ENCODE data around the gene PCDH9. TPM values are rescaled to one million over a fixed set of nuclear protein-coding genes. Genes with fewer than 3 reads are reported as not detected.

PCDH9 gene
- total RNA-seq, 1 experiment from 2014 or later: 5.8 TPM

GRCh38 chr13:67101730-67102467, 128.2 kb downstream of the PCDH9 start:
- Histone ChIP-seq H3K27me3 (replicated peaks; ENCODE audit: insufficient read depth, low read depth, low read length, poor library complexity) (no peaks in the 10 kb centered on the region), H3K9me3 (ENCODE audit: low read depth, low read length, poor library complexity, severe bottlenecking) (no peaks in the 10 kb centered on the region), H3K4me1 (ENCODE audit: insufficient read depth, low read length, poor library complexity, severe bottlenecking) (no peaks in the 10 kb centered on the region), H3K36me3 (ENCODE audit: insufficient read depth, low read length, poor library complexity, severe bottlenecking) (no peaks in the 10 kb centered on the region), H3K27ac (ENCODE audit: low read depth, low read length, poor library complexity, severe bottlenecking) (no peak overlapping the region), H3K4me3 (ENCODE audit: low read depth, low read length, poor library complexity, severe bottlenecking) (no peak overlapping the region)
- TF ChIP-seq, protein P1, sequence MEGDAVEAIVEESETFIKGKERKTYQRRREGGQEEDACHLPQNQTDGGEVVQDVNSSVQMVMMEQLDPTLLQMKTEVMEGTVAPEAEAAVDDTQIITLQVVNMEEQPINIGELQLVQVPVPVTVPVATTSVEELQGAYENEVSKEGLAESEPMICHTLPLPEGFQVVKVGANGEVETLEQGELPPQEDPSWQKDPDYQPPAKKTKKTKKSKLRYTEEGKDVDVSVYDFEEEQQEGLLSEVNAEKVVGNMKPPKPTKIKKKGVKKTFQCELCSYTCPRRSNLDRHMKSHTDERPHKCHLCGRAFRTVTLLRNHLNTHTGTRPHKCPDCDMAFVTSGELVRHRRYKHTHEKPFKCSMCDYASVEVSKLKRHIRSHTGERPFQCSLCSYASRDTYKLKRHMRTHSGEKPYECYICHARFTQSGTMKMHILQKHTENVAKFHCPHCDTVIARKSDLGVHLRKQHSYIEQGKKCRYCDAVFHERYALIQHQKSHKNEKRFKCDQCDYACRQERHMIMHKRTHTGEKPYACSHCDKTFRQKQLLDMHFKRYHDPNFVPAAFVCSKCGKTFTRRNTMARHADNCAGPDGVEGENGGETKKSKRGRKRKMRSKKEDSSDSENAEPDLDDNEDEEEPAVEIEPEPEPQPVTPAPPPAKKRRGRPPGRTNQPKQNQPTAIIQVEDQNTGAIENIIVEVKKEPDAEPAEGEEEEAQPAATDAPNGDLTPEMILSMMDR (conservative IDR thresholded peaks at IDR 0.05; ENCODE audit: low read depth, low read length): no peak
- no peak for TF ChIP-seq EZH2 (IDR thresholded peaks at IDR 0.05; ENCODE audit: borderline replicate concordance, low read depth, low read length, poor library complexity, severe bottlenecking)
- ChIA-PET POLR2A (ENCODE audit: low non-redundant PET) (no interaction called here), CTCF (no interaction called here)
- intact Hi-C loops (cut with micrococcal nuclease; ENCODE audit: unreplicated experiment): no loop called here
- DNase-seq (ENCODE audit: low spot score): no peak
- no TSS peak for BruUV-seq (replicated peaks)

- Histone ChIP-seq H3K4me3 (ENCODE audit: low read depth, low read length, poor library complexity, severe bottlenecking) (no peak overlapping the region), H3K27me3 (replicated peaks; ENCODE audit: insufficient read depth, low read depth, low read length, poor library complexity) (no peaks in the 10 kb centered on the region), H3K36me3 (ENCODE audit: insufficient read depth, low read length, poor library complexity, severe bottlenecking) (no peaks in the 10 kb centered on the region), H3K9me3 (ENCODE audit: low read depth, low read length, poor library complexity, severe bottlenecking) (no peaks in the 10 kb centered on the region), H3K27ac (ENCODE audit: low read depth, low read length, poor library complexity, severe bottlenecking) (no peak overlapping the region), H3K4me1 (ENCODE audit: insufficient read depth, low read length, poor library complexity, severe bottlenecking) (no peaks in the 10 kb centered on the region)
- ChIA-PET POLR2A (ENCODE audit: low non-redundant PET) (no interaction called here), CTCF (no interaction called here)
- no TSS peak for BruUV-seq (replicated peaks)
- TF ChIP-seq, protein P1 (conservative IDR thresholded peaks at IDR 0.05; ENCODE audit: low read depth, low read length): no peak
- no peak for TF ChIP-seq EZH2 (IDR thresholded peaks at IDR 0.05; ENCODE audit: borderline replicate concordance, low read depth, low read length, poor library complexity, severe bottlenecking)
- no peak for DNase-seq (ENCODE audit: low spot score)
- intact Hi-C loops (cut with micrococcal nuclease; ENCODE audit: unreplicated experiment): no loop called here
Observed at GRCh38 chr13:67100730-67101129, 129.4 kb downstream of the PCDH9 start.

DNA sequence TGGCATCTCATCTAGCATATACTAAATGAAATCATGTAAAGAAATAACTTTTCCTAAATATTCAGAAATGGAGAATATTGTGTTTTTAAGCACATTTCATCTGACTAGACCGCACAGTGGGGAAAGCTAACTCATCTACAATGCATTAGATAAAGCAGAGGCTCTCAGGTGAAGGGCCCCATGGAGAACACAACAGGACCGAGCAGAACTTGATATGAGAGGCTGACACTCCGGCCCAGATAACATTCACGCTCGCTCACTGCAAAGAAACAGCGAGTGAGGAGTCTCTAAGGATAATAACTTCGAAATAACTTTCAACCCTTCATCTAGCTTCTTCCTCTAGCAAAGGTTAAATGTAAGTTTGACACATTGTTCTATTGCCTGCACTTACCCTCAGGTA, 130.6 kb downstream of the PCDH9 start:
- H3K4me3 ChIP-seq (ENCODE audit: low read depth, low read length, poor library complexity, severe bottlenecking): no peak overlapping the region
- no peaks in the 10 kb centered on the region for H3K36me3 ChIP-seq (ENCODE audit: insufficient read depth, low read length, poor library complexity, severe bottlenecking)
- intact Hi-C loops (cut with micrococcal nuclease; ENCODE audit: unreplicated experiment): no loop called here
- H3K4me1 ChIP-seq (ENCODE audit: insufficient read depth, low read length, poor library complexity, severe bottlenecking): no peaks in the 10 kb centered on the region
- no peak for TF ChIP-seq EZH2 (IDR thresholded peaks at IDR 0.05; ENCODE audit: borderline replicate concordance, low read depth, low read length, poor library complexity, severe bottlenecking)
- TF ChIP-seq, protein P1 (conservative IDR thresholded peaks at IDR 0.05; ENCODE audit: low read depth, low read length): no peak
- POLR2A ChIA-PET (ENCODE audit: low non-redundant PET): no interaction called here
- no peaks in the 10 kb centered on the region for H3K27me3 ChIP-seq (replicated peaks; ENCODE audit: insufficient read depth, low read depth, low read length, poor library complexity)
- DNase-seq (ENCODE audit: low spot score): no peak
- CTCF ChIA-PET: no interaction called here
- no TSS peak for BruUV-seq (replicated peaks)
- no peak overlapping the region for H3K27ac ChIP-seq (ENCODE audit: low read depth, low read length, poor library complexity, severe bottlenecking)
- H3K9me3 ChIP-seq (ENCODE audit: low read depth, low read length, poor library complexity, severe bottlenecking): no peaks in the 10 kb centered on the region

Data from A673 (cell line).